Ovary (tissue), 9 donors: Measurements from ENCODE around the gene DISC1. TPM values are rescaled to one million over a fixed set of nuclear protein-coding genes. Genes with fewer than 3 reads are reported as not detected.

Experiments
- DNase-seq, 5 donors: peaks; one replicate each; pipeline ENCODE4 v3.0.0-alpha.2; 2019 to 2020
- H3K27ac ChIP-seq, 2 donors: fragments of 200-600 bp; one replicate each; pipeline versions ENCODE4 v1.5.1 to v1.8.0; 2019 to 2022
- H3K27me3 ChIP-seq: fragments of 200-600 bp; one replicate; pipeline ENCODE4 v1.8.0; 2022
- H3K36me3 ChIP-seq: fragments of 200-600 bp; sonication (generic); one replicate; pipeline ENCODE4 v1.5.1; 2019
- H3K4me1 ChIP-seq: one replicate; pipeline ENCODE4 v1.8.1; 2013; ENCODE audit warnings: mild to moderate bottlenecking, moderate library complexity; ENCODE audit not compliant: insufficient read depth
- H3K4me3 ChIP-seq: fragments of 200-600 bp; sonication (generic); one replicate; pipeline ENCODE4 v1.5.1; 2017
- H3K9me3 ChIP-seq, 2 donors: fragments of 200-600 bp in 1 of 2; sonication (generic) in 1 of 2; one replicate each; pipeline versions ENCODE4 v1.5.1 to v1.8.1; 2013 to 2019; ENCODE audit warnings: mild to moderate bottlenecking in 1 of 2, moderate library complexity in 1 of 2
- EP300 ChIP-seq: sonication (generic); formaldehyde crosslinking; IDR thresholded peaks from one replicate; pipeline ENCODE4 v1.6.1; 2017; ENCODE audit warnings: antibody characterized with exemption
- POLR2A ChIP-seq: fragments of 450-650 bp; IDR thresholded peaks from one replicate; pipeline ENCODE4 v1.6.1; 2017; ENCODE audit warnings: antibody characterized with exemption, mild to moderate bottlenecking, moderate library complexity
- WGBS, 3 donors: extraction: QIAGEN DNeasy Blood & Tissue Kit in 1 of 3; methylation state at CpG; one replicate each; pipeline versions ENCODE4 v1.1.5 to v1.1.7; 2013 to 2017; 5-methylcytosine and 5-hydroxymethylcytosine counted together
- intact Hi-C, 4 donors: fragments of 100-400 bp; cut with DNase I; formaldehyde crosslinking; loops; one replicate each; pipeline versions ENCODE4 v1.11.0 to v1.15.1; 2022 to 2023
- polyA plus RNA-seq, 2 donors: library from polyadenylated mRNA; stranded (reverse); fragments of 200-250 nt in 1 of 2; fragments of 350-450 nt in 1 of 2; fragmentation: Illumina TruSeq in 1 of 2; extraction: RNeasy Lipid Tissue Mini Kit (QIAGEN cat#74804) in 1 of 2; gene quantifications; one replicate each; pipeline ENCODE4 v1.2.3, GENCODE V29; 2013 to 2014
- total RNA-seq, 7 donors: library from RNA; depleted of rRNA in 2 of 7; stranded (reverse); fragments of >200 nt in 2 of 7; fragmentation: NEBNext Ultra II Directional in 3 of 7; extraction: Animal tissue kit (Norgen Biotek cat#: 25700) in 3 of 7; gene quantifications; one replicate each; pipeline versions ENCODE4 v1.1.0 to v1.2.4, GENCODE V29; 2016 to 2023
- TF ChIP-seq, protein P1 (sequence below), 3 donors: fragments of 450-650 bp in 2 of 3; fragments of 200-600 bp in 1 of 3; IDR thresholded peaks; one replicate each; pipeline versions ENCODE4 v1.5.1 to v1.8.0; 2016 to 2022; ENCODE audit warnings: antibody characterized with exemption in 3 of 3, mild to moderate bottlenecking in 1 of 3
- donor health status: DM: no; HTN: no; CAD: no; lungs with moderate emphysema.
- donor health status: DM: no; HTN: no; CAD: no.
- donor health status: Bipolar disorder and iron deficiency.
- donor health status: DM: yes; HTN: yes; CAD: no.
- donor health status: DM: no; HTN: no; CAD: no.
- donor health status: DM: yes; HTN: yes; CAD: no.

DISC1 gene
- total and polyA plus RNA-seq, 9 donors = 3.0 to 24.3 (median 13.0) TPM

DNA sequence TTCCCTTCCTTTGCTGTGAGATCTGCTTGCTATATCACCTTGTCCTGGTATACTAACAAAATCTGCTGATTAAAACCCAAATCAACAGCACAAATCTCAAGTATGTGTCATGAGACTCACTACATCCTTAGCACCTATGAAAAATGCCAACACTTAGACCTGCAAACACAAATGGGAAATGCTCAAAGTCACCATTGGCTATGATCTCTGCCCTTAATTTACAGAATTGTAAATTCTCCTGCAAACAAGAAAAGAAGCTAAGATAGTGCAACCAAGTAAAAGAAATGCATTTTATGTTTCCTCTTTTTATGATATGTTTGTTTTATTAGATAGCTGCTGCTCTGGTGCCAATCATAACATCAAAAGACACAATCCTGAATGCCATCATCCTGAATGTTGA, 80.8 kb downstream of the DISC1 start:
- no peak for TF ChIP-seq EP300
- TF ChIP-seq POLR2A = no peak
- TF ChIP-seq, protein P1, sequence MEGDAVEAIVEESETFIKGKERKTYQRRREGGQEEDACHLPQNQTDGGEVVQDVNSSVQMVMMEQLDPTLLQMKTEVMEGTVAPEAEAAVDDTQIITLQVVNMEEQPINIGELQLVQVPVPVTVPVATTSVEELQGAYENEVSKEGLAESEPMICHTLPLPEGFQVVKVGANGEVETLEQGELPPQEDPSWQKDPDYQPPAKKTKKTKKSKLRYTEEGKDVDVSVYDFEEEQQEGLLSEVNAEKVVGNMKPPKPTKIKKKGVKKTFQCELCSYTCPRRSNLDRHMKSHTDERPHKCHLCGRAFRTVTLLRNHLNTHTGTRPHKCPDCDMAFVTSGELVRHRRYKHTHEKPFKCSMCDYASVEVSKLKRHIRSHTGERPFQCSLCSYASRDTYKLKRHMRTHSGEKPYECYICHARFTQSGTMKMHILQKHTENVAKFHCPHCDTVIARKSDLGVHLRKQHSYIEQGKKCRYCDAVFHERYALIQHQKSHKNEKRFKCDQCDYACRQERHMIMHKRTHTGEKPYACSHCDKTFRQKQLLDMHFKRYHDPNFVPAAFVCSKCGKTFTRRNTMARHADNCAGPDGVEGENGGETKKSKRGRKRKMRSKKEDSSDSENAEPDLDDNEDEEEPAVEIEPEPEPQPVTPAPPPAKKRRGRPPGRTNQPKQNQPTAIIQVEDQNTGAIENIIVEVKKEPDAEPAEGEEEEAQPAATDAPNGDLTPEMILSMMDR (IDR thresholded peaks at IDR 0.05) = no peak
- Histone ChIP-seq H3K36me3 (no peaks in the 10 kb centered on the region), H3K4me1 (peaks cover 6% of the 10 kb centered on the region), H3K27me3 (no peaks in the 10 kb centered on the region), H3K9me3 (no peaks in the 10 kb centered on the region), H3K4me3 (no peak overlapping the region), H3K27ac (no peak overlapping the region)
- intact Hi-C loops = no loop called here
- DNase-seq = no peak

DNA sequence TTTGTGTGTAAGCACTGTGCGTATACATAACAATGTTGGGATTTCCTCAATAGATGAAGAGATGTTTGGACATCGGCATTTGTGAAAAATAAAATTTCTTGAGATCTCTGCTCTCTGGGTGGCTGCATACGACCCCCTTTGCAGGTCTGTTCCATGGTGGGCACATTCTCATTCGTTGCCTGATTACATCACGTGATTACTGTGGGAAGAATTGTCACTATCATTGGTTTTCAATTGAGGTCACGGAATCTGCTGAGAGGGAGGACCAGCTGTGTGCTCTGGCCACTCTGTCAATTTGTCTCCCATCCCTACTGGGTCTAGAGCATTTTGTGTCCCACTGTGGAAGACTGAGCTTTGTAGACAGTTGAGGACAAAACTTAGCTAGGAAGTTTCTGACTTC, 81.8 kb downstream of the DISC1 start:
- Histone ChIP-seq H3K27me3 (no peaks in the 10 kb centered on the region), H3K9me3 (no peaks in the 10 kb centered on the region), H3K27ac (no peak overlapping the region), H3K4me3 (no peak overlapping the region), H3K4me1 (peaks cover 4% of the 10 kb centered on the region), H3K36me3 (no peaks in the 10 kb centered on the region)
- 94 to 97% (median 94%) methylated on average over 6 of the region's 6 CpGs for WGBS, 3 donors
- intact Hi-C loops = no loop called here
- no peak for TF ChIP-seq EP300
- TF ChIP-seq, protein P1 (IDR thresholded peaks at IDR 0.05) = no peak
- DNase-seq = no peak

DNA sequence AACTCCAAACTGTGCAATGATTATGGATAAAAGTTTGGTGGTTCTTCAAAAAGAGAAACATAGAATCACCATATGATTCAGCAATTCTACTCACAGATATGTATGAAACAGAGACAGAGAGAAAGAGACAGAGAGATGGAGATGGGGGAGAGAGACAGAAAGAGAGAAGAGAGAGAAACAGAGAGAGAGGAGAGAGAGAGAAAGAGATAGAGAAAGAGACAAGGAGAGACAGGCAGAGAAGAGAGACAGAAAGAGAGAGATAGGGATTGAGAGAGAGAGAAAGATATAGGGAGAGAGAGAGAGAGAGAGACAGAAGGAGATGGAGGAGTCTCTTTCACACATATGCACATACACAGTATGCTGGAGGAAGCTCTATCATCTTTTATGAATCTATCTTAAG, 87.8 kb downstream of the DISC1 start:
- no peak for DNase-seq
- H3K27me3 ChIP-seq = no peaks in the 10 kb centered on the region
- H3K27ac ChIP-seq = no peak overlapping the region
- no peaks in the 10 kb centered on the region for H3K9me3 ChIP-seq
- H3K4me3 ChIP-seq = no peak overlapping the region
- H3K4me1 ChIP-seq = no peaks in the 10 kb centered on the region
- TF ChIP-seq EP300 = no peak
- TF ChIP-seq, protein P1 (IDR thresholded peaks at IDR 0.05) = no peak
- no peak for TF ChIP-seq POLR2A
- intact Hi-C loops = no loop called here
- H3K36me3 ChIP-seq = no peaks in the 10 kb centered on the region

DNA sequence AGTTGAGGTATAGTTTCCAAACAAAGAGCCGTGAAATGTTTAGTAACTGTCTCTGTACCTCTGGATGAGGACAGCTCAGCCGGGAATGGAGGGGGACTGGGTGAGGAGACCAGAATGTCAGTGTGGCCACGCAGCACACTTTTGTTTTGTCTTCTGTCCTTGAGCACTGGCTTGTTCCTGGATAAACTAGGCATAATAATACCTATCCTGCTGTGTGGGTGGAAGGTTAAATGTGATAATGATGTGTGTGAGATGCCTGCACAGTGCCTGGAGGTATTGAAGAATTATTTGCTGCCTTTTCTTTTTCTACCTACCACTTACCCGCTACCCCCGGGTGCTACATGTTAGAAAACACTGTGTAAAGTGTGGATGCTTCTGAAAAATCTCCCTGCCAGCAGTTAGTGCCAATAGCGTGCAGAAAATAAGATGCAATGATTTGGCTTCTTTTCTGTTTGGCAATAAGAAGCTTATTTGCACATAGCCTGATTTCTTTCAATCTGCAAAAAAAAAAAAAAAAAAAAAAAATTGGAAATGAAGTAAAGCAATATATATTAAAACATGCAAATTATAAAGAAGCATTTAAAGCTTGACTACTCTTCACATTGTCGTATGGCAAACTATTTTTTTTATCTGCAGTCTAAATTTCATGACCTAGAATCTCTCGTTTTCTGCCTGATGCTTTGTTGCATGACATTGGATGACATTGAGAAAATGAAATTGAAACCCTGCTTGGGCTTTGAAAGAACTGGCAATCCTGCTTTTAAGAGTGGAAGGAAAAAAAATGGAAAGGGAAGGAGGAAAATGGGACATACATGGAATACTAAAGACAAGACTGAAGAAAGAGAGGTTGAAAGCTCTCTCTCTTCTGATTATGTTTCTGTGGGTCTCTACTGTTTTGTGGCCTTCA, 89.5 kb downstream of the DISC1 start:
- no peak overlapping the region for H3K4me3 ChIP-seq
- 41 to 73% (median 64%) methylated on average over 8 of the region's 8 CpGs for WGBS, 3 donors
- no peak for DNase-seq
- TF ChIP-seq, protein P1 (IDR thresholded peaks at IDR 0.05) = no peak
- TF ChIP-seq POLR2A = no peak
- no peak for TF ChIP-seq EP300
- H3K27me3 ChIP-seq = no peaks in the 10 kb centered on the region
- H3K27ac ChIP-seq = no peak overlapping the region
- H3K36me3 ChIP-seq = no peaks in the 10 kb centered on the region
- H3K4me1 ChIP-seq = no peaks in the 10 kb centered on the region
- intact Hi-C loops = no loop called here
- H3K9me3 ChIP-seq = no peaks in the 10 kb centered on the region
